CD4-positive, alpha-beta T cell treated with Interleukin-4 for 4 hours (primary cell): Measurements from ENCODE around the gene DPM3.

ENCODE experiments used
- DNase-seq: peaks from one replicate; pipeline ENCODE4 v3.0.0-alpha.2; 2020

The DPM3 gene

GRCh38 chr1:155145491-155145890 is 5.2 kb upstream of the DPM3 start:
- DNase-seq = no peak

- DNase-seq = no peak
Observed at GRCh38 chr1:155141749-155142148, 1.4 kb upstream of the DPM3 start.

- DNase-seq = no peak
Observed at GRCh38 chr1:155140630-155140953, 261 bp upstream of the DPM3 start.

GRCh38 chr1:155137154-155137949 is 3.0 kb downstream of the DPM3 start:
- no peak for DNase-seq

- DNase-seq = no peak
Observed at GRCh38 chr1:155136748-155137147, 3.6 kb downstream of the DPM3 start.

GRCh38 chr1:155135415-155136028 is 4.8 kb downstream of the DPM3 start, which contains the start of gene SLC50A1:
TSS of gene SLC50A1 (plus strand) at chr1:155135852. CDS start at chr1:155135912, 60 bp downstream.
- DNase-seq = peak; percentile 86

- peak; percentile 49 for DNase-seq
Observed at GRCh38 chr1:155134880-155135414, 5.4 kb downstream of the DPM3 start.

GRCh38 chr1:155134322-155134721 is 6.0 kb downstream of the DPM3 start:
- no peak for DNase-seq

GRCh38 chr1:155133799-155134281 is 6.5 kb downstream of the DPM3 start:
- DNase-seq = no peak

GRCh38 chr1:155131856-155132255 is 8.5 kb downstream of the DPM3 start:
- DNase-seq = no peak

- no peak for DNase-seq
Observed at GRCh38 chr1:155131285-155131684, 9.0 kb downstream of the DPM3 start.

- no peak for DNase-seq
Observed at GRCh38 chr1:155130272-155131006, 9.9 kb downstream of the DPM3 start.

GRCh38 chr1:155128755-155129473 is 11.4 kb downstream of the DPM3 start:
- DNase-seq = no peak

GRCh38 chr1:155127967-155128754 is 12.2 kb downstream of the DPM3 start:
- DNase-seq = no peak

- DNase-seq = peak; percentile 5
Observed at GRCh38 chr1:155127105-155127966, 13.0 kb downstream of the DPM3 start, which contains the start of gene EFNA1. TSS of gene EFNA1 (plus strand) at chr1:155127876. CDS start at chr1:155127978, 102 bp downstream.

- peak; percentile 39 for DNase-seq
Observed at GRCh38 chr1:155126556-155127104, 13.7 kb downstream of the DPM3 start.

- DNase-seq = no peak
Observed at GRCh38 chr1:155125946-155126555, 14.3 kb downstream of the DPM3 start.

GRCh38 chr1:155125511-155125945 is 14.8 kb downstream of the DPM3 start:
- DNase-seq = no peak

- DNase-seq = no peak
Observed at GRCh38 chr1:155124503-155125463, 15.5 kb downstream of the DPM3 start.
